ENCODE data around the gene OCA2. TPM values are rescaled to one million over a fixed set of nuclear protein-coding genes. Genes with fewer than 3 reads are reported as not detected.

Gene OCA2
- total RNA-seq, 4 donors from 2014 or later, result 0.19 to 1.1 TPM; not detected in 2

DNA sequence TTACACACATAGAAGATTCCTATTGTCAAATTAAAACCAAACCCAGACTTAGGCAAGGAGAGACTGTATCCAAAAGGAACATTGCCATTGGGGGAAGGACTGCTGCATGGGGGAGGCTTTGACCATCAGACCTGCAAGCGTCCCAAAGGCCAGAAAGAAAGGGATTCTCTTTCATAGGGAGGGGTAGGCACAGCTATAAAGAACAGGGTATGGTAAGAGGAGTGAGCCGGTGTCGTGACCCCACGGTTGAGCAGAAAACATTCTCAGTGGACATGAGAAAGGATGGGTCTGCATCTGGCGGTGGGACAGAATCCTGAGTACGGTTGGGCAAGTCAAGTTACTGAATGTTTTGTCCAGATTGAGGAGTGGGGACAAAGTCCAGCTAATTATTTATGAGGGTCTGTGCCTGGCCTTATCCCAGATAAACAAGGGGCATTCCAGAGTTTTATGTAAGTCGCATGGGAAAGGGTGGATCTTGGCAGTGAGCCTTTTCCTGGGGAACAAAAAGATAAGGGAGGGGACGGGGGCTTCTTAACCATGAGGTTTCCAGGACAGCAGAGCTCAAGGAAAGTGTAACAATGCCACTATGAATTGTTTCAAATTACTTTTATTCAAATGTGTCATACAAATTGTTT, 357.8 kb downstream of the OCA2 start:
- no peak for ATAC-seq (ENCODE audit: low FRiP score)
- TF ChIP-seq, protein P1, sequence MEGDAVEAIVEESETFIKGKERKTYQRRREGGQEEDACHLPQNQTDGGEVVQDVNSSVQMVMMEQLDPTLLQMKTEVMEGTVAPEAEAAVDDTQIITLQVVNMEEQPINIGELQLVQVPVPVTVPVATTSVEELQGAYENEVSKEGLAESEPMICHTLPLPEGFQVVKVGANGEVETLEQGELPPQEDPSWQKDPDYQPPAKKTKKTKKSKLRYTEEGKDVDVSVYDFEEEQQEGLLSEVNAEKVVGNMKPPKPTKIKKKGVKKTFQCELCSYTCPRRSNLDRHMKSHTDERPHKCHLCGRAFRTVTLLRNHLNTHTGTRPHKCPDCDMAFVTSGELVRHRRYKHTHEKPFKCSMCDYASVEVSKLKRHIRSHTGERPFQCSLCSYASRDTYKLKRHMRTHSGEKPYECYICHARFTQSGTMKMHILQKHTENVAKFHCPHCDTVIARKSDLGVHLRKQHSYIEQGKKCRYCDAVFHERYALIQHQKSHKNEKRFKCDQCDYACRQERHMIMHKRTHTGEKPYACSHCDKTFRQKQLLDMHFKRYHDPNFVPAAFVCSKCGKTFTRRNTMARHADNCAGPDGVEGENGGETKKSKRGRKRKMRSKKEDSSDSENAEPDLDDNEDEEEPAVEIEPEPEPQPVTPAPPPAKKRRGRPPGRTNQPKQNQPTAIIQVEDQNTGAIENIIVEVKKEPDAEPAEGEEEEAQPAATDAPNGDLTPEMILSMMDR (IDR thresholded peaks at IDR 0.05), result no peak
- no peak for DNase-seq (ENCODE audit: low spot score)

DNA sequence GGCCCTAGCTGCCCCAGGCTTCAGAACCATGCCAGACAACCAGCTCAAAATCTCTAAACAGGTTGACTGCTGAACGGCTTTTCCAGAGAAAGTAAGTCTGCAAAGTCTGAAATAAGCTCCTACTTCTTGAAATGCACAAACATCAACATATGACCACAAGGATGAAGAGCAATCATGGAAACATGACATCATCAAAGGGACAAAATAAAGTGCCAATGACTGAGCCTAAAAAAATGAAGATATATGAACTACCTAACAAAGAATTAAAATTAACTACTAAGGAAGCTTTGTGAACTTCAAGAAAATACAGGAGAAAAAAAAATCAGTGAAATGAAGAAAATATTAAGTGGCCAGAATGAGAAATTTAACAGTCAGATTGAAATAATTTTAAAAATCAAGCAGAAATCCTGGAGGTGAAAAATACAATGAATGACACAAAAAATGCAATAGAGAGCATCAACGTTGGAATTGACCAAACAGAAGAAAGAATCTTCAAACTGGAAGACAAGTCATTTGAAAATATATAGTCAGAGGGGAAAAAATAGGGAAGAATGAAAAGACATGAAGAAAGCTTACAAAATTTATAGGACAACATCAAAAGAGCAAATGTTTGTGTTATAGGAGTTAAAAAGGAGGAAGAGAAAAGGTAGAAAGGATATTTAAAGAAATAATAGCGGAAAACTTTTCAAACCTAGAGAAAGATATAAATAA, 364.2 kb downstream of the OCA2 start:
- DNase-seq (ENCODE audit: low spot score) (no peak), ATAC-seq (ENCODE audit: low FRiP score) (no peak)
- TF ChIP-seq, protein P1 (IDR thresholded peaks at IDR 0.05), result no peak

DNA sequence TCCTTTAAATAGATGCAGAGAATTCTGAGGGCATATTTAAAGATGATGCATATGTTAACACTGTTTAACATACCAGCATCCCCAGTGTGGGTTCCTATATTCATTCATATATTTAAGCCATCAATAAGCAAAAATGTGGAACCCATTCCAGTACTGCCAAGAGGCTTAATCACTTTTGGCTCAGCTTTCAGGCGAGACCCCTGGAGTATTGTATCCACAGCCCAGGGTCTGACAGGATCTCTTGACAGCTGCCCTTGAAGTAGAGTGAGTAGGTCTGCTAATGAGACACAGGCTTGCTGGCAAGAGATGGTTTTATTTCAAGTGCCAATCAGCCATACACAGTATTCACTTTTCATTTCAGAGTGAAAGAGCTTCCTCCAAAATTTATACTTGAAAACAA, 367.3 kb downstream of the OCA2 start:
- DNase-seq (ENCODE audit: low spot score) (no peak), ATAC-seq (ENCODE audit: low FRiP score) (no peak)
- TF ChIP-seq, protein P1 (IDR thresholded peaks at IDR 0.05), result no peak

DNA sequence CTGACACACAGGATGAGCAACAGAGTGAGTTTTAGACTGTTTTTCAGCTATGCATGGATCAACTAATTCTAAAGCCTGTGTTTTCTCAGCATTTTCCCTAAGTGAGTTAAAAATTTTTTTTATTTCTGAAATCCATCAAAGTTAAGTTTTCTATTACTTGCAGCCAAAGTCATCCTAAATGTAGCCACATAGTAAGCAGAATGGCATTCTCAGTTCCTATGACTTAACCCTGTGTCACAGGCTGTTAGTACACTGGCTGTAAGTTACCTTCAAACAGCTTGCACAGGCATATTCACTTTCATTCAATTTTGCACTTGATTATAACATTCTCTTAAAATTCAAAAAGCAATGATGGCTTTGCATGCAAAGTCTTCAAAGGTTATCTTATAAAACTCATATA, 368.2 kb downstream of the OCA2 start:
- TF ChIP-seq, protein P1 (IDR thresholded peaks at IDR 0.05), result no peak
- no peak for DNase-seq (ENCODE audit: low spot score)
- ATAC-seq (ENCODE audit: low FRiP score), result no peak

DNA sequence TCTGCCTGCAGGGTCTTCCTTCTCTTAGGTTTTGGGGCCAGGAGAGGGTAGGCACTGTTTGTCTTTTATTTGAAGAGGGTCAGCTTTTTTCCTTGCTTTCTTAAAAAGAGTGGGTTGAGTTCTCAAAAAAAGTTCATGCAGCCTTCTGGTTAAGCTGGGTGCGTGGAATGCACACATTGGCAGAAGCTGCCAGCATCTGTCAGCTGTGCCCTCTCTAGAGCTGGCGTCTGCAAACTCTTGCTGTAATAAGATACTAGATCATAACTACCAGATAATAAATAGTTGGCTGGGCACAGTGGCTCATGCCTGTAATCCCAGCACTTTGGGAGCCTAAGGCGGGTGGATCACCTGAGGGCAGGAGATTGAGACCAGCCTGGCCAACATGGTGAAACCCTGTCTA, 373.4 kb downstream of the OCA2 start:
- DNase-seq (ENCODE audit: low spot score) (no peak), ATAC-seq (ENCODE audit: low FRiP score) (no peak)
- TF ChIP-seq, protein P1 (IDR thresholded peaks at IDR 0.05), result no peak

DNA sequence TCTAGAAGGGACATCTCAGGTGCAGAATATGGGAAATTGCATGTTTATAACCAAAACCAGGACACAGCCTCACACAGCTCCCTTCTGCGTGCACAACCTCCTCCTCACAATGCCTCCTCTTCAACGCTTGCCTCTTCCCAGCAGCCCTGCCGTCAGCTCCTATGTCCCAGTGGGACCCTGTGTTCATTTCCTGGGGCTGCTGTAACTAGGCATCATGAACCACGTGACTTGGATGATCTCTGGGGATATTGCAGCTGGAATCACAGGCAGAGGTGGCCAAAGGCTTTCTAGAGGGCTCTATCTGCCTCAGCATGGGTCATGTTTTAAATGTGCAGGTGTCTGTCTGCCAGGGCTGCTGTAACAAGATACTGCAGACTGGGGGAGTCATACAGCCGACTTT, 375.3 kb downstream of the OCA2 start:
- DNase-seq (ENCODE audit: low spot score) (no peak), ATAC-seq (ENCODE audit: low FRiP score) (no peak)
- TF ChIP-seq, protein P1 (IDR thresholded peaks at IDR 0.05), result no peak

DNA sequence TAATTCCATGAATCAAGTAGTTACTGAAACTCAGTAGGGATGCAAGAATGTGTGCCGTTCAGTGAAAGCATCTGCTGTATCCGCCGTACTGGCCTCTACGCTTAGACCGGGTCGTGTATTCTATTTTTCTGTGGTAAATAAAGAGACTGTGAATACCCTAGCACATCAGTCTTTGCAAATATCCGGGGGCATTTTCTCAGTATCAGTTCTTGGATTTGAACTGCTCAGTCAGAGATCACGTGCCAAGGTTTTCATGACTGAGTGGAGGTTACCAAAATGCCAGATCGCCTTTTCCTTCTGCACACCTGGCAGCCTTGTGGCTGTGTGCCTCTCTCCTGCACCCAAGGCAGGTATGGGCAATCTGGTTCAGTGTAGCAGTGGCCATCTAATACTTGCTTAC, 377.0 kb downstream of the OCA2 start:
- ATAC-seq (ENCODE audit: low FRiP score), result no peak
- no peak for DNase-seq (ENCODE audit: low spot score)
- TF ChIP-seq, protein P1 (IDR thresholded peaks at IDR 0.05), result no peak

All from omental fat pad (tissue), 4 donors.